ENCODE data around the gene RFX1. TPM values are rescaled to one million over a fixed set of nuclear protein-coding genes. Genes with fewer than 3 reads are reported as not detected.
A peak's percentile ranks its signal among the peaks of the same experiment; 100 is the strongest.

RFX1 gene
- total and polyA plus RNA-seq, 2 experiments from 2014 or later, result 8.9 to 11.8 TPM

DNA sequence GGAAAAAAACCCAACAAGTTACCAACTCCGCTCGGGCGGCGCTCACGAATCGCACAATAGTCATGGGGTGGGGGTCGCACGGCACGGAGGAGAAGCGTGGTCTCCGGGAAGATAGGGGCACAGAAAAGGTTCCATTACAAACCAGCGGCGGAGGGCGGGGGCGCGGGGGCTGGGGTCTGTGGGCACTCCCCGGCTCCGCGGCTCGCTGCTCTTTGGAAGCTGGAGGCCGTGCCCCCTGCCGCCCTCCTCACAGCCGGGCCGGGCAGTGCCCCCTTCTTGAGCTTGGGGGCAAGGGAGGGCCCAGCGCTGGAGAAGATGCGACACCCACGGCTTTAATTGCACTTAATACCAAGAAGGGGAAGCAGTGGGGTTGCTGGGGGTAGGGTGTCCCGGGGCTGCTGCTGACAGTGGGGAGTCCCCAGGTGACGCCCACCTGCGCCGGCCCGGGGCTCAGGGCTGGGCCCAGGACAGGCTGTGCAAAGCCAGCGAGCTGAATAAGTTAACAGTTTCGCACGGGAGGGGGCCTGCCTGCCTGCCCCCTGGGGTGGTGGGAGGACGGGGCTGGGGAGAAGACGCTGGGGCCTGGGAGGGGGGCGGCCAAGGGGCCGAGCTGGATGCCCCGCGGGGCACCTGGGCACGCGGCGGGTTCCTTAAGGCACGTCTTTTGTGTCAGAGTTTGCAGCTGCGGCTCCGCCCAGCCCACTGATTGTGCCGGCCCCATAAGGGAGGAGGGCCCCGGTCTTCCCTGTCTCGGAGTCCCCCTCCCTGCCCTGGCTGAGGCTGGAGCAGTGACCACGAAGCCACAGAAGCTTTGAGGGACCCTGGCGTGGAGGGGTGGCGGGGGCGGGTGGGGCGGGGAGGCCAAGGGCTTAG is 44.1 kb downstream of the RFX1 start:
- 0 out of 2 replicates have a peak, but pooled peaks cover 6% of the 10 kb centered on the region for H3F3A ChIP-seq (replicated peaks; ENCODE audit: low read depth)
- no peak overlapping the region for H2AFZ ChIP-seq
- H3K4me1 ChIP-seq (ENCODE audit: insufficient read depth), result no peaks in the 10 kb centered on the region; the same call in 1 of the 2 replicates
- H3K79me2 ChIP-seq (replicated peaks; ENCODE audit: insufficient read depth), result no peaks in the 10 kb centered on the region
- Mint-ChIP-seq H3K9me3 (no peaks in the 10 kb centered on the region), H3K27ac (no peak overlapping the region), H3K27me3 (ENCODE audit: insufficient read depth, low read depth, poor library complexity) (peaks cover 26% of the 10 kb centered on the region), H3K4me3 (peak overlapping the region; percentile 63), H3K4me1 (peaks cover 5% of the 10 kb centered on the region), H3K36me3 (ENCODE audit: low read depth) (peaks cover 37% of the 10 kb centered on the region)
- no peak overlapping the region for H3K27ac ChIP-seq (ENCODE audit: low read depth)
- TF ChIP-seq POLR2AphosphoS5 (IDR thresholded peaks at IDR 0.05; ENCODE audit: low read depth), result peak; percentile 42
- no peak for TF ChIP-seq ZNF331 (CRISPR knock-in tag; IDR thresholded peaks at IDR 0.05; ENCODE audit: low read depth)
- TF ChIP-seq, protein P1, sequence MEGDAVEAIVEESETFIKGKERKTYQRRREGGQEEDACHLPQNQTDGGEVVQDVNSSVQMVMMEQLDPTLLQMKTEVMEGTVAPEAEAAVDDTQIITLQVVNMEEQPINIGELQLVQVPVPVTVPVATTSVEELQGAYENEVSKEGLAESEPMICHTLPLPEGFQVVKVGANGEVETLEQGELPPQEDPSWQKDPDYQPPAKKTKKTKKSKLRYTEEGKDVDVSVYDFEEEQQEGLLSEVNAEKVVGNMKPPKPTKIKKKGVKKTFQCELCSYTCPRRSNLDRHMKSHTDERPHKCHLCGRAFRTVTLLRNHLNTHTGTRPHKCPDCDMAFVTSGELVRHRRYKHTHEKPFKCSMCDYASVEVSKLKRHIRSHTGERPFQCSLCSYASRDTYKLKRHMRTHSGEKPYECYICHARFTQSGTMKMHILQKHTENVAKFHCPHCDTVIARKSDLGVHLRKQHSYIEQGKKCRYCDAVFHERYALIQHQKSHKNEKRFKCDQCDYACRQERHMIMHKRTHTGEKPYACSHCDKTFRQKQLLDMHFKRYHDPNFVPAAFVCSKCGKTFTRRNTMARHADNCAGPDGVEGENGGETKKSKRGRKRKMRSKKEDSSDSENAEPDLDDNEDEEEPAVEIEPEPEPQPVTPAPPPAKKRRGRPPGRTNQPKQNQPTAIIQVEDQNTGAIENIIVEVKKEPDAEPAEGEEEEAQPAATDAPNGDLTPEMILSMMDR (conservative IDR thresholded peaks at IDR 0.05; ENCODE audit: low read depth in 2 of 2), result 0 out of 4 replicates have a peak, but pooled peaks of 1 of the 2 experiments have one; percentile 4
- TF ChIP-seq, protein P2, sequence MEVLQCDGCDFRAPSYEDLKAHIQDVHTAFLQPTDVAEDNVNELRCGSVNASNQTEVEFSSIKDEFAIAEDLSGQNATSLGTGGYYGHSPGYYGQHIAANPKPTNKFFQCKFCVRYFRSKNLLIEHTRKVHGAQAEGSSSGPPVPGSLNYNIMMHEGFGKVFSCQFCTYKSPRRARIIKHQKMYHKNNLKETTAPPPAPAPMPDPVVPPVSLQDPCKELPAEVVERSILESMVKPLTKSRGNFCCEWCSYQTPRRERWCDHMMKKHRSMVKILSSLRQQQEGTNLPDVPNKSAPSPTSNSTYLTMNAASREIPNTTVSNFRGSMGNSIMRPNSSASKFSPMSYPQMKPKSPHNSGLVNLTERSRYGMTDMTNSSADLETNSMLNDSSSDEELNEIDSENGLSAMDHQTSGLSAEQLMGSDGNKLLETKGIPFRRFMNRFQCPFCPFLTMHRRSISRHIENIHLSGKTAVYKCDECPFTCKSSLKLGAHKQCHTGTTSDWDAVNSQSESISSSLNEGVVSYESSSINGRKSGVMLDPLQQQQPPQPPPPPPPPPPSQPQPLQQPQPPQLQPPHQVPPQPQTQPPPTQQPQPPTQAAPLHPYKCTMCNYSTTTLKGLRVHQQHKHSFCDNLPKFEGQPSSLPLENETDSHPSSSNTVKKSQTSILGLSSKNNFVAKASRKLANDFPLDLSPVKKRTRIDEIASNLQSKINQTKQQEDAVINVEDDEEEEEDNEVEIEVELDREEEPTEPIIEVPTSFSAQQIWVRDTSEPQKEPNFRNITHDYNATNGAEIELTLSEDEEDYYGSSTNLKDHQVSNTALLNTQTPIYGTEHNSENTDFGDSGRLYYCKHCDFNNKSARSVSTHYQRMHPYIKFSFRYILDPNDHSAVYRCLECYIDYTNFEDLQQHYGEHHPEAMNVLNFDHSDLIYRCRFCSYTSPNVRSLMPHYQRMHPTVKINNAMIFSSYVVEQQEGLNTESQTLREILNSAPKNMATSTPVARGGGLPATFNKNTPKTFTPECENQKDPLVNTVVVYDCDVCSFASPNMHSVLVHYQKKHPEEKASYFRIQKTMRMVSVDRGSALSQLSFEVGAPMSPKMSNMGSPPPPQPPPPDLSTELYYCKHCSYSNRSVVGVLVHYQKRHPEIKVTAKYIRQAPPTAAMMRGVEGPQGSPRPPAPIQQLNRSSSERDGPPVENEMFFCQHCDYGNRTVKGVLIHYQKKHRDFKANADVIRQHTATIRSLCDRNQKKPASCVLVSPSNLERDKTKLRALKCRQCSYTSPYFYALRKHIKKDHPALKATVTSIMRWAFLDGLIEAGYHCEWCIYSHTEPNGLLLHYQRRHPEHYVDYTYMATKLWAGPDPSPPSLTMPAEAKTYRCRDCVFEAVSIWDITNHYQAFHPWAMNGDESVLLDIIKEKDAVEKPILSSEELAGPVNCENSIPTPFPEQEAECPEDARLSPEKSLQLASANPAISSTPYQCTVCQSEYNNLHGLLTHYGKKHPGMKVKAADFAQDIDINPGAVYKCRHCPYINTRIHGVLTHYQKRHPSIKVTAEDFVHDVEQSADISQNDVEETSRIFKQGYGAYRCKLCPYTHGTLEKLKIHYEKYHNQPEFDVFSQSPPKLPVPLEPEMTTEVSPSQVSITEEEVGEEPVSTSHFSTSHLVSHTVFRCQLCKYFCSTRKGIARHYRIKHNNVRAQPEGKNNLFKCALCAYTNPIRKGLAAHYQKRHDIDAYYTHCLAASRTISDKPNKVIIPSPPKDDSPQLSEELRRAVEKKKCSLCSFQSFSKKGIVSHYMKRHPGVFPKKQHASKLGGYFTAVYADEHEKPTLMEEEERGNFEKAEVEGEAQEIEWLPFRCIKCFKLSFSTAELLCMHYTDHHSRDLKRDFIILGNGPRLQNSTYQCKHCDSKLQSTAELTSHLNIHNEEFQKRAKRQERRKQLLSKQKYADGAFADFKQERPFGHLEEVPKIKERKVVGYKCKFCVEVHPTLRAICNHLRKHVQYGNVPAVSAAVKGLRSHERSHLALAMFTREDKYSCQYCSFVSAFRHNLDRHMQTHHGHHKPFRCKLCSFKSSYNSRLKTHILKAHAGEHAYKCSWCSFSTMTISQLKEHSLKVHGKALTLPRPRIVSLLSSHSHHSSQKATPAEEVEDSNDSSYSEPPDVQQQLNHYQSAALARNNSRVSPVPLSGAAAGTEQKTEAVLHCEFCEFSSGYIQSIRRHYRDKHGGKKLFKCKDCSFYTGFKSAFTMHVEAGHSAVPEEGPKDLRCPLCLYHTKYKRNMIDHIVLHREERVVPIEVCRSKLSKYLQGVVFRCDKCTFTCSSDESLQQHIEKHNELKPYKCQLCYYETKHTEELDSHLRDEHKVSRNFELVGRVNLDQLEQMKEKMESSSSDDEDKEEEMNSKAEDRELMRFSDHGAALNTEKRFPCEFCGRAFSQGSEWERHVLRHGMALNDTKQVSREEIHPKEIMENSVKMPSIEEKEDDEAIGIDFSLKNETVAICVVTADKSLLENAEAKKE (CRISPR knock-in tag; IDR thresholded peaks at IDR 0.05), result no peak
- no peak for TF ChIP-seq NANOG (IDR thresholded peaks at IDR 0.05; ENCODE audit: borderline replicate concordance)
- peaks cover 10% of the 10 kb centered on the region; the same call in 1 of the 2 replicates for H4K20me1 ChIP-seq (replicated peaks; ENCODE audit: insufficient read depth)
- peak overlapping the region; percentile 82 for H3K4me3 ChIP-seq
- no peaks in the 10 kb centered on the region for H3K9me2 ChIP-seq (ENCODE audit: insufficient read depth)
- DNase-seq (ENCODE audit: low spot score) (peak; percentile 77), ATAC-seq (peak; percentile 59)
- peak overlapping the region; percentile 96 for H3K4me2 ChIP-seq
- no peaks in the 10 kb centered on the region for H3K36me3 ChIP-seq (ENCODE audit: insufficient read depth)
- peaks cover 11% of the 10 kb centered on the region for H3K27me3 ChIP-seq (ENCODE audit: insufficient read depth)
